WTC11 (cell line): ENCODE measurements around the gene RREB1. TPM values are rescaled to one million over a fixed set of nuclear protein-coding genes. Genes with fewer than 3 reads are reported as not detected.

Experiments
- ATAC-seq: fragments of 200-7000 bp; cut with Tn5 transposase; 2 replicates; pipeline ENCODE4 v1.10.0; 2021; ENCODE audit warnings: mild to moderate bottlenecking, moderate library complexity
- CTCF ChIA-PET: fragments of 300-600 bp; sonication (Branson Sonifier 250); formaldehyde crosslinking; loops from one replicate; lab custom pipeline; 2021; ENCODE audit warnings: antibody characterized with exemption; lab: Charles Lee
- POLR2A ChIA-PET: fragments of 350-600 bp; sonication (Branson Sonifier 250); formaldehyde crosslinking; loops from one replicate; lab custom pipeline; 2021; ENCODE audit warnings: antibody characterized with exemption; lab: Charles Lee
- DNase-seq: peaks from one replicate; pipeline ENCODE4 v3.0.0; 2021; ENCODE audit warnings: low spot score
- H3K27ac Mint-ChIP-seq: 2 replicates; pipeline ENCODE4 v1.8.0; 2021; ENCODE audit warnings: mixed read lengths
- H3K27me3 Mint-ChIP-seq: 2 replicates; pipeline ENCODE4 v1.8.0; 2021; ENCODE audit warnings: low read depth, mild to moderate bottlenecking, moderate library complexity, mixed read lengths
- H3K36me3 Mint-ChIP-seq: 2 replicates; pipeline ENCODE4 v1.8.0; 2021; ENCODE audit warnings: mixed read lengths
- H3K4me1 Mint-ChIP-seq: 2 replicates; pipeline ENCODE4 v1.8.0; 2022; ENCODE audit warnings: mixed read lengths
- H3K4me3 Mint-ChIP-seq: 2 replicates; pipeline ENCODE4 v1.8.0; 2021; ENCODE audit warnings: mild to moderate bottlenecking, moderate library complexity, mixed read lengths
- H3K9me3 Mint-ChIP-seq: 2 replicates; pipeline ENCODE4 v1.8.0; 2021; ENCODE audit warnings: mixed read lengths
- CDX4 ChIP-seq: fragments of 250-450 bp; sonication (Bioruptor Pico); IDR thresholded peaks from 2 replicates; pipeline ENCODE4 v1.9.0; 2021; ENCODE audit warnings: moderate library complexity, mild to moderate bottlenecking, inconsistent platforms, borderline replicate concordance
- E2F4 ChIP-seq: sonication (generic); formaldehyde crosslinking; IDR thresholded peaks from 2 replicates; pipeline ENCODE4 v1.8.1; 2022; ENCODE audit warnings: low read depth, mild to moderate bottlenecking, moderate library complexity, missing genetic modification reagents, borderline replicate concordance
- E2F5 ChIP-seq: sonication (generic); formaldehyde crosslinking; IDR thresholded peaks from 2 replicates; pipeline ENCODE4 v1.8.1; 2022; ENCODE audit warnings: mild to moderate bottlenecking, moderate library complexity, missing genetic modification reagents
- ETV6 ChIP-seq: sonication (generic); formaldehyde crosslinking; IDR thresholded peaks from 2 replicates; pipeline ENCODE4 v1.8.1; 2022; ENCODE audit warnings: mild to moderate bottlenecking, missing genetic modification reagents
- FOXP1 ChIP-seq: sonication (generic); formaldehyde crosslinking; IDR thresholded peaks from 2 replicates; pipeline ENCODE4 v1.8.0; 2022; ENCODE audit warnings: missing genetic modification reagents, mild to moderate bottlenecking, moderate library complexity, borderline replicate concordance
- GTF2I ChIP-seq: fragments of 250-450 bp; sonication (Bioruptor Pico); conservative IDR thresholded peaks from 2 replicates; pipeline ENCODE4 v1.4.0; 2021; ENCODE audit warnings: mild to moderate bottlenecking
- NFATC4 ChIP-seq: fragments of 250-450 bp; sonication (Bioruptor Pico); IDR thresholded peaks from 2 replicates; pipeline ENCODE4 v1.9.0; 2021; ENCODE audit warnings: mild to moderate bottlenecking
- PRRX2 ChIP-seq: fragments of 250-450 bp; sonication (Bioruptor Pico); IDR thresholded peaks from 2 replicates; pipeline ENCODE4 v1.8.0; 2021; ENCODE audit warnings: mild to moderate bottlenecking
- RORB ChIP-seq: fragments of 250-450 bp; sonication (Bioruptor Pico); IDR thresholded peaks from 2 replicates; pipeline ENCODE4 v1.9.0; 2021; ENCODE audit warnings: mild to moderate bottlenecking
- SMAD4 ChIP-seq: sonication (generic); formaldehyde crosslinking; IDR thresholded peaks from 2 replicates; pipeline ENCODE4 v1.8.0; 2022; ENCODE audit warnings: mild to moderate bottlenecking, missing genetic modification reagents
- TCF7 ChIP-seq: sonication (generic); formaldehyde crosslinking; IDR thresholded peaks from 2 replicates; pipeline ENCODE4 v1.8.0; 2022; ENCODE audit warnings: mild to moderate bottlenecking, low read depth, missing genetic modification reagents, moderate library complexity
- USF1 ChIP-seq: sonication (generic); formaldehyde crosslinking; IDR thresholded peaks from 2 replicates; pipeline ENCODE4 v1.8.0; 2022; ENCODE audit warnings: mild to moderate bottlenecking, missing genetic modification reagents
- USF2 ChIP-seq: sonication (generic); formaldehyde crosslinking; IDR thresholded peaks from 2 replicates; pipeline ENCODE4 v1.8.1; 2023; ENCODE audit warnings: mild to moderate bottlenecking, missing genetic modification reagents, moderate library complexity
- ZBTB21 ChIP-seq: sonication (generic); formaldehyde crosslinking; IDR thresholded peaks from 2 replicates; pipeline ENCODE4 v1.8.1; 2023; ENCODE audit warnings: mild to moderate bottlenecking, missing genetic modification reagents, borderline replicate concordance
- ZNF263 ChIP-seq: sonication (generic); formaldehyde crosslinking; IDR thresholded peaks from 2 replicates; pipeline ENCODE4 v1.8.1; 2022; ENCODE audit warnings: low read depth, mild to moderate bottlenecking, moderate library complexity, missing genetic modification reagents
- ZNF423 ChIP-seq: fragments of 250-450 bp; sonication (Bioruptor Pico); IDR thresholded peaks from 2 replicates; pipeline ENCODE4 v2.1.2; 2022; ENCODE audit warnings: mild to moderate bottlenecking, moderate library complexity
- ZNF532 ChIP-seq: fragments of 250-450 bp; sonication (Bioruptor Pico); IDR thresholded peaks from 2 replicates; pipeline ENCODE4 v1.9.0; 2021; ENCODE audit warnings: mild to moderate bottlenecking, borderline replicate concordance
- ZNF671 ChIP-seq: fragments of 250-450 bp; sonication (Bioruptor Pico); IDR thresholded peaks from 2 replicates; pipeline ENCODE4 v1.8.0; 2021; ENCODE audit warnings: mild to moderate bottlenecking
- total RNA-seq: library from RNA; stranded (reverse); gene quantifications from 3 replicates; pipeline ENCODE4 v1.2.3, GENCODE V29; 2021
- TF ChIP-seq, protein P1 (sequence below): sonication (generic); formaldehyde crosslinking; IDR thresholded peaks from 2 replicates; pipeline ENCODE4 v1.8.0; 2022; ENCODE audit warnings: mild to moderate bottlenecking, missing genetic modification reagents
- TF ChIP-seq, protein P2 (sequence below): fragments of 250-450 bp; sonication (Bioruptor Pico); IDR thresholded peaks from 2 replicates; pipeline ENCODE4 v1.9.0; 2021; ENCODE audit warnings: mild to moderate bottlenecking

Gene RREB1
- total RNA-seq, 1 experiment from 2014 or later = 38.5 TPM

GRCh38 chr6:7203939-7204338, 96.2 kb downstream of the RREB1 start:
- no peak for DNase-seq
- H3K36me3 Mint-ChIP-seq = peaks cover 18% of the 10 kb centered on the region
- H3K9me3 Mint-ChIP-seq = no peaks in the 10 kb centered on the region
- peaks cover 17% of the 10 kb centered on the region for H3K4me1 Mint-ChIP-seq
- ATAC-seq = no peak
- H3K4me3 Mint-ChIP-seq = no peak overlapping the region
- TF ChIP-seq E2F5 (CRISPR knock-in tag) (no peak), USF1 (CRISPR knock-in tag) (no peak)
- POLR2A ChIA-PET = no interaction called here
- no peaks in the 10 kb centered on the region for H3K27me3 Mint-ChIP-seq
- no peak overlapping the region for H3K27ac Mint-ChIP-seq
- CTCF ChIA-PET = interaction anchor here (0.5 kb wide), 1 partner anchor 19 kb away, joined by 3 read pairs; no protein-coding TSS in a partner anchor

DNA sequence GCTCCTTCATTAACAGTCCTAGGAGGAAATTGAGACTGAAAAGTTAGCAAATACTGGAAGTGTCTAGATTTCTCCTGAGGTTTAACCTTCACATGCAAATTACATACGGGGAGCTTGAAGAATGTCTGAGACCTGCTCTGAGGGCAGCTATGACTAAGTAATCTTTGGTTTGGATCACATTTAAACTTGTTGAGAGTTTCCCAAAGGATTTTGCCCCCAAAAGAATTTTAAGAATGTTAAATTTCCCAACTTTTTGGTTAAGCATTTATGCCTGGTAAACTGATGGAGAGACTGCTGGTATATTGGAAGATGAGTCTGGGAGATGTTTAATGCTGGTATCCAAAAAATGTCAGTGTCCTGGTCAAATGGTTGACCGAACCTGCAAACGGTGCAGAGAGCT, 97.0 kb downstream of the RREB1 start:
- TF ChIP-seq ZBTB21 = no peak
- TF ChIP-seq CDX4 (CRISPR knock-in tag) = no peak
- no peak for TF ChIP-seq TCF7
- TF ChIP-seq, protein P1, sequence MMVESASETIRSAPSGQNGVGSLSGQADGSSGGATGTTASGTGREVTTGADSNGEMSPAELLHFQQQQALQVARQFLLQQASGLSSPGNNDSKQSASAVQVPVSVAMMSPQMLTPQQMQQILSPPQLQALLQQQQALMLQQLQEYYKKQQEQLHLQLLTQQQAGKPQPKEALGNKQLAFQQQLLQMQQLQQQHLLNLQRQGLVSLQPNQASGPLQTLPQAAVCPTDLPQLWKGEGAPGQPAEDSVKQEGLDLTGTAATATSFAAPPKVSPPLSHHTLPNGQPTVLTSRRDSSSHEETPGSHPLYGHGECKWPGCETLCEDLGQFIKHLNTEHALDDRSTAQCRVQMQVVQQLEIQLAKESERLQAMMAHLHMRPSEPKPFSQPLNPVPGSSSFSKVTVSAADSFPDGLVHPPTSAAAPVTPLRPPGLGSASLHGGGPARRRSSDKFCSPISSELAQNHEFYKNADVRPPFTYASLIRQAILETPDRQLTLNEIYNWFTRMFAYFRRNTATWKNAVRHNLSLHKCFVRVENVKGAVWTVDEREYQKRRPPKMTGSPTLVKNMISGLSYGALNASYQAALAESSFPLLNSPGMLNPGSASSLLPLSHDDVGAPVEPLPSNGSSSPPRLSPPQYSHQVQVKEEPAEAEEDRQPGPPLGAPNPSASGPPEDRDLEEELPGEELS (CRISPR knock-in tag) = no peak
- no peak for TF ChIP-seq ZNF423 (CRISPR knock-in tag)
- no peak for TF ChIP-seq GTF2I
- TF ChIP-seq FOXP1 (CRISPR knock-in tag) = no peak
- TF ChIP-seq RORB (CRISPR knock-in tag) = no peak
- H3K27me3 Mint-ChIP-seq = no peaks in the 10 kb centered on the region
- ChIA-PET CTCF (no interaction called here), POLR2A (no interaction called here)
- H3K36me3 Mint-ChIP-seq = peaks cover 18% of the 10 kb centered on the region
- H3K4me1 Mint-ChIP-seq = peaks cover 17% of the 10 kb centered on the region
- no peak overlapping the region for H3K4me3 Mint-ChIP-seq
- no peak for DNase-seq
- no peak overlapping the region; the same call in 1 of the 2 replicates for H3K27ac Mint-ChIP-seq
- no peak for ATAC-seq
- no peaks in the 10 kb centered on the region for H3K9me3 Mint-ChIP-seq

GRCh38 chr6:7207720-7208119, 100.0 kb downstream of the RREB1 start:
- no peak overlapping the region for H3K27ac Mint-ChIP-seq
- no peaks in the 10 kb centered on the region for H3K27me3 Mint-ChIP-seq
- peaks cover 9% of the 10 kb centered on the region for H3K4me1 Mint-ChIP-seq
- H3K9me3 Mint-ChIP-seq = no peaks in the 10 kb centered on the region
- POLR2A ChIA-PET = no interaction called here
- ATAC-seq (no peak), DNase-seq (no peak)
- CTCF ChIA-PET = no interaction called here
- no peak overlapping the region for H3K4me3 Mint-ChIP-seq
- peaks cover 26% of the 10 kb centered on the region for H3K36me3 Mint-ChIP-seq
- no peak for TF ChIP-seq E2F4 (CRISPR knock-in tag)
- TF ChIP-seq ZNF263 (CRISPR knock-in tag) = no peak
- no peak for TF ChIP-seq PRRX2 (CRISPR knock-in tag)
- TF ChIP-seq ZNF532 = no peak
- no peak for TF ChIP-seq ZNF671 (CRISPR knock-in tag)
- TF ChIP-seq USF2 (CRISPR knock-in tag) = no peak
- TF ChIP-seq NFATC4 = no peak
- TF ChIP-seq ZNF423 (CRISPR knock-in tag) = no peak
- TF ChIP-seq SMAD4 (CRISPR knock-in tag) = no peak
- TF ChIP-seq ETV6 (CRISPR knock-in tag) = no peak
- TF ChIP-seq, protein P2, sequence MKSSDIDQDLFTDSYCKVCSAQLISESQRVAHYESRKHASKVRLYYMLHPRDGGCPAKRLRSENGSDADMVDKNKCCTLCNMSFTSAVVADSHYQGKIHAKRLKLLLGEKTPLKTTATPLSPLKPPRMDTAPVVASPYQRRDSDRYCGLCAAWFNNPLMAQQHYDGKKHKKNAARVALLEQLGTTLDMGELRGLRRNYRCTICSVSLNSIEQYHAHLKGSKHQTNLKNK (CRISPR knock-in tag) = no peak
